Mucosa of rectum (tissue), 2 donors: ENCODE data around the gene PRDM10.

Source experiments
- H3K27ac ChIP-seq, 2 donors: one replicate each; pipeline ENCODE4 v1.7.0; 2013; ENCODE audit warnings: inconsistent platforms in 2 of 2, low read depth in 2 of 2, low read length in 2 of 2
- H3K27me3 ChIP-seq, 2 donors: one replicate each; pipeline ENCODE4 v1.7.0; 2013; ENCODE audit warnings: low read length in 2 of 2; ENCODE audit not compliant: control insufficient read depth in 2 of 2, insufficient read depth in 2 of 2
- H3K36me3 ChIP-seq, 2 donors: one replicate each; pipeline ENCODE4 v1.7.0; 2013; ENCODE audit warnings: low read length in 2 of 2; ENCODE audit not compliant: control insufficient read depth in 2 of 2, insufficient read depth in 2 of 2
- H3K4me1 ChIP-seq, 2 donors: one replicate each; pipeline ENCODE4 v1.7.0; 2013; ENCODE audit warnings: low read length in 2 of 2, mild to moderate bottlenecking in 1 of 2; ENCODE audit not compliant: control insufficient read depth in 2 of 2, insufficient read depth in 2 of 2
- H3K4me3 ChIP-seq, 2 donors: one replicate each; pipeline ENCODE4 v1.7.0; 2013; ENCODE audit warnings: low read length in 2 of 2
- H3K9ac ChIP-seq, 2 donors: one replicate each; pipeline ENCODE4 v1.7.0; 2013; ENCODE audit warnings: low read length in 2 of 2, low read depth in 1 of 2, mild to moderate bottlenecking in 1 of 2
- H3K9me3 ChIP-seq, 2 donors: one replicate each; pipeline ENCODE4 v1.7.0; 2013; ENCODE audit warnings: low read length in 2 of 2; ENCODE audit not compliant: control insufficient read depth in 2 of 2
- donor health status: healthy.
- donor health status: Normal muscosa, but diverticular disease.

Gene PRDM10

DNA sequence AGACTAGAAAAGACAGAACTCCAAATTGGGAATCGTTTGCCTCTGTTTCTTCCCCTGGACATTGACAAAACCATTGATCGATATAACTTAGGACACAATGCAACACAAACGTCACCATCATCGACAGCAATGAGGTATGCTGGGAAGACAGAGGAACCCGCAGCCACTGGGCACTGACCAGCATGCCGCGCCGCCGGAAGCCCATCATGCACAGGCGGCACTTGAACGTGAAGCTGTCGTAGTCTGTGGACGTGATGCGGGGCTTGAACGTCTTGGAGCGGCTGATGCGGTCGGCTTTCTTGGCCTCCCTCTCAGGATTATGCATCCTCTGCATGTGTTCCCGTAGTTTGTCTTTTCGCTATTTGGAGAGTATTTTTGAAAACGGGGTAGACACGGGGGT is 84.3 kb downstream of the PRDM10 start:
- Histone ChIP-seq H3K27me3 (no peaks in the 10 kb centered on the region), H3K36me3 (peaks cover 23 to 31% of the 10 kb centered on the region in 2 donors), H3K4me1 (no peaks in the 10 kb centered on the region), H3K9me3 (no peaks in the 10 kb centered on the region), H3K4me3 (no peak overlapping the region), H3K27ac (no peak overlapping the region), H3K9ac (no peak overlapping the region)

GRCh38 chr11:129917231-129917630 is 85.4 kb downstream of the PRDM10 start:
- Histone ChIP-seq H3K4me3 (no peak overlapping the region), H3K27me3 (no peaks in the 10 kb centered on the region), H3K9me3 (no peaks in the 10 kb centered on the region), H3K36me3 (peaks cover 20 to 31% of the 10 kb centered on the region in 2 donors), H3K27ac (no peak overlapping the region), H3K9ac (no peak overlapping the region), H3K4me1 (no peaks in the 10 kb centered on the region)

- Histone ChIP-seq H3K4me1 (no peaks in the 10 kb centered on the region), H3K27ac (no peak overlapping the region), H3K9me3 (no peaks in the 10 kb centered on the region), H3K27me3 (no peaks in the 10 kb centered on the region), H3K36me3 (peaks cover 22 to 39% of the 10 kb centered on the region in 2 donors), H3K9ac (no peak overlapping the region), H3K4me3 (no peak overlapping the region)
Measured at GRCh38 chr11:129911298-129911697, 91.3 kb downstream of the PRDM10 start.

DNA sequence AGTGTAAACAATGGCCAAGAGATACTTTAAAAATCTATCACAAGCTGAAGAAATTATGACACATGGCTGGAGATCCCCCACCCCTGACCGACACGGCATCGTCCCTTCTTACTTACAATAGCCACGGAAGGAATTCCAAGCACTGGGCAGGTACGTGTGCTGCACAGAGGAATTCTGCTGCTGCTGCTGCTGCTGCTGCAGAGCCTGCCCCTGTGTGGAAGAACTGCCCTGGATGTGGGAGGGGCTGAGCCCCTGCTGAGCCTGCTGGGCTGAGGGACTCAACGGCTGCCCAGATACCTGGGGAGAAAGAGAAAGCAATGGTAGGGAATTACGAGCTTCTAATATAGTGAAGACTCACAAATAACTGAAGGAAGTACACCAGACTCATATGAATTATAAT is 92.3 kb downstream of the PRDM10 start:
- Histone ChIP-seq H3K4me3 (no peak overlapping the region), H3K9me3 (no peaks in the 10 kb centered on the region), H3K4me1 (no peaks in the 10 kb centered on the region), H3K36me3 (peaks cover 18 to 35% of the 10 kb centered on the region in 2 donors), H3K9ac (no peak overlapping the region), H3K27me3 (no peaks in the 10 kb centered on the region), H3K27ac (no peak overlapping the region)

GRCh38 chr11:129905402-129905801 is 97.2 kb downstream of the PRDM10 start:
- Histone ChIP-seq H3K9ac (no peak overlapping the region), H3K4me3 (no peak overlapping the region), H3K9me3 (no peaks in the 10 kb centered on the region), H3K27me3 (no peaks in the 10 kb centered on the region), H3K27ac (no peak overlapping the region), H3K36me3 (peaks cover 15 to 22% of the 10 kb centered on the region in 2 donors), H3K4me1 (no peaks in the 10 kb centered on the region)

GRCh38 chr11:129896062-129896461 is 106.6 kb downstream of the PRDM10 start:
- peak overlapping the region; percentile 68 to 72 for H3K9ac ChIP-seq
- peaks cover 3 to 15% of the 10 kb centered on the region in 2 donors for H3K4me1 ChIP-seq
- peaks cover 8 to 13% of the 10 kb centered on the region in 2 donors for H3K36me3 ChIP-seq
- H3K9me3 ChIP-seq: no peaks in the 10 kb centered on the region
- peak overlapping the region; percentile 86 to 95 for H3K4me3 ChIP-seq
- H3K27me3 ChIP-seq: no peaks in the 10 kb centered on the region
- peak overlapping the region in 1 of 2 donors; percentile 65 for H3K27ac ChIP-seq

DNA sequence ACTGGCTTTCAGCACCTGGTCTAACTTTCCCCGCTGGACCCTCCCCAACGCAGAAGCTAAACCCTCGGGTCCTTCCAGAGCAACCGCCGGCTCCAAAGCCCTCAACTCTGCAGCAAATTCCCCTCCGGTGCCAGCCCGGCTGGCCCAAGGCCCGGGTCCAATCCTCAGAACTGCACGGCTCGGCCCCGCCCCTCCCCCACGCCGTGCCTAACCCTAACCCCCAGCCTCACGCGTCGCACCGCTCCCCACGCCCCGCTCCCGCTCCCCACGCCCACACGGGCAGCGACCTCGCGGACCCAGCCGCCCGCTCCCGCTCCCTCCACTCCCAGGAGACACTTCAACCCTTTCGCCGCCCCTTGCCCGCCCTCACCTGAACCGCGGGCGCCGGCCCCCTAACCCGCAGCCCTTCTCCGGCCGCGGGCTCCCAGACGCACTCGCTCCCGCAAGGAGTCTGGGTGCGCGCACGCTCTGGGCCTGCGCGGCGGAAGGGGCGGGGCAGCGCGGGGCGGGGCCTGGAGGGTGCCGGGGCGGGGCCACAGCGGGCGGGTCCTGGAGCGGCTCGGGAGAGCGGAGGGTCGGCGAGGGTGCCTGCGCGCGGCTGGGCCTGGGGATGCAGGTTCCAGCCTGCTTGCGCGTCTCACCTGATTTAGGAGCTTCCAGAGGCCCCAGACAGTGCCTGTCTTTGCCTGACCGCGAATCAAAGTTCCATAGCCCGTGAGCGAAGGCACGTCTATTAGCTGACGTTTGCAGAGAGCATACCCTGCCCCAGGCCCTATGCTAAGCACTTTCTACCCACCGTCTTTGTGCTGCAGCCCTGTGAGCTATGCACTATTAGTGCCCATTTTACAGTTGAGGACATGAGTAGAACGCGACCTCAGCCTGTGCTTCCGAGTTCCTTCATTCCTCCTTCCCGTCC is 107.3 kb downstream of the PRDM10 start, which contains the start of gene NFRKB:
Gene NFRKB (minus strand): TSS at position 453 of the 916 bp plus-strand sequence. CDS start 2,729 bp downstream, outside the sequence.
- Histone ChIP-seq H3K9me3 (no peaks in the 10 kb centered on the region), H3K9ac (peak within 1 kb of the TSS; percentile 74 to 89), H3K36me3 (peaks cover 15 to 16% of the 10 kb centered on the region in 2 donors), H3K27ac (peak within 1 kb of the TSS; percentile 57 to 76), H3K27me3 (no peaks in the 10 kb centered on the region), H3K4me3 (peak within 1 kb of the TSS; percentile 86 to 95), H3K4me1 (peaks cover 3 to 15% of the 10 kb centered on the region in 2 donors)

DNA sequence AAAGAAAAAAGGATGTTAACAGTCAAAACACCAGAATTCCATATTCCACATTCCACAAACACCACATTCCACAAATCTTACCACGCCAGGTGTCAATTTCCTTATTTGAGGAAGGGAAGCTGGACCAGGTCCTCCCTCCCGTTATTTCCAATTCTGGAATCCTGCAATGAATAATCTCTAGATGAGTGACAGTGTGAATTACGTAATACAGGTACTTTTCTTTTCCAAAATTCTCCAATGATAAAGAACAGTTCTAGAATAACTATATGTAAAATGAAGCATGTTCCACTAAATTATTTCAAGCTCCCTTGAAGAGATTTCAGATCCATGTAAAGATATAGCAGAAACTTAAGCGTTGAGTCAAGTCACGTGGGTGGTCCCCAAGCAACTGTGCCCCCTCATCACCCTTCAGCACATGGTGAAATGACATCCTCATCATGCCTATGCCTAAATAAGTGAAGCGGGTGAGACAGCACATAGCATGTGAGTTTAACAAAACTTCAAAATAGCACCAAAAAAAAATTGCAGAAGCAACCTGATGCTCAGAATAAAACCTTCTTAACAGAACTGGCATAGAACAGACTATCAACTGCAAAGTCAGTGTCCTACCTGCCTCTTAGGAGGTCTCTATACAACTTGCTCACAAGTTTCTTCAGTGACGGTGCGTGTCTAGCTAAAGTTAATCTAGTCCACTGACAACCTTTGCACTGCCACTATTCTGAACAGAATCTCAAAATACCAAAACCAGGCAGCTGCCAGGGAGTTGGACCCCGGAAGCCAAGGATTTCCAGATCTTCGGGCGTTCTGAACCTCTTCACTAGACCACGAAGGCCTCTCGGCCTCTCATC is 108.1 kb downstream of the PRDM10 start:
- no peaks in the 10 kb centered on the region for H3K9me3 ChIP-seq
- peak overlapping the region; percentile 74 to 89 for H3K9ac ChIP-seq
- peak overlapping the region; percentile 86 to 95 for H3K4me3 ChIP-seq
- peaks cover 3 to 15% of the 10 kb centered on the region in 2 donors for H3K4me1 ChIP-seq
- no peaks in the 10 kb centered on the region for H3K27me3 ChIP-seq
- H3K36me3 ChIP-seq: peaks cover 23 to 25% of the 10 kb centered on the region in 2 donors
- H3K27ac ChIP-seq: peak overlapping the region; percentile 37 to 76

DNA sequence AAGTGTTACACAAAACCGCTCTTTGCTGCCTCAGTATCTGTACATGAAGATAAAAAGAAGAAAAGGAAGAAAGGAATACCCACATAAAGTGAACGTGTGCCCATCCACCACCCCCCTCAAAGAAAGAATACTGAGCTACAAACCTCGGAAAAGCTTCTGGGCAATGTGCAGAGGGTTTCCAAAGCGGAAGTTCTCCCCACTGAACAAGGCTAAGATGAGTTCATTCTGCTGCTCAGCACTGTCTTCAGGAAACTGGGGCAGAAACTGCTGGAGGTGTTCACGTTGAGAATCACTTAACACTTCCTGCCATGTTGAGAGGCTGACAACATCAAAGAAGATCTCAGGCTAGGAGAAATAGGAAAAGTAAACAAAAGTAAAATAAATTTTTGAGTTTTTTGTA is 114.2 kb downstream of the PRDM10 start:
- Histone ChIP-seq H3K36me3 (peaks cover 77 to 78% of the 10 kb centered on the region in 2 donors), H3K27me3 (no peaks in the 10 kb centered on the region), H3K27ac (no peak overlapping the region), H3K9ac (no peak overlapping the region), H3K9me3 (no peaks in the 10 kb centered on the region), H3K4me1 (no peaks in the 10 kb centered on the region), H3K4me3 (no peak overlapping the region)

- Histone ChIP-seq H3K4me1 (no peaks in the 10 kb centered on the region), H3K4me3 (no peak overlapping the region), H3K27me3 (no peaks in the 10 kb centered on the region), H3K9me3 (no peaks in the 10 kb centered on the region), H3K27ac (no peak overlapping the region), H3K36me3 (peaks cover 85 to 93% of the 10 kb centered on the region in 2 donors), H3K9ac (no peak overlapping the region)
Measured at GRCh38 chr11:129885381-129885780, 117.3 kb downstream of the PRDM10 start.
